GM12891 (cell line): ENCODE results near the gene ELAVL2.

Source experiments
- PAX5 ChIP-seq: IDR thresholded peaks from 2 replicates; pipeline ENCODE4 v1.6.1; 2011; ENCODE audit warnings: low read length, moderate library complexity, mild to moderate bottlenecking; ENCODE audit not compliant: insufficient read depth, severe bottlenecking
- POLR2A ChIP-seq: IDR thresholded peaks from 2 replicates; pipeline ENCODE4 v1.6.1; 2011; ENCODE audit warnings: low read depth, low read length, control low read depth
- POLR2AphosphoS5 ChIP-seq: IDR thresholded peaks from 2 replicates; pipeline ENCODE4 v1.6.1; 2011; ENCODE audit warnings: low read depth, low read length, control low read depth
- SPI1 ChIP-seq: IDR thresholded peaks from 2 replicates; pipeline ENCODE4 v1.6.1; 2011; ENCODE audit warnings: low read depth, low read length, control low read depth
- TAF1 ChIP-seq: IDR thresholded peaks from 2 replicates; pipeline ENCODE4 v1.6.1; 2011; ENCODE audit warnings: low read depth, low read length, control low read depth

GRCh38 chr9:23796209-23796608 is 29.8 kb downstream of the ELAVL2 start:
- TF ChIP-seq POLR2AphosphoS5 (no peak), PAX5 (no peak), POLR2A (no peak), TAF1 (no peak), SPI1 (no peak)
